Endothelial cell of umbilical vein (primary cell): Measurements from ENCODE around the gene CHST8. TPM values are rescaled to one million over a fixed set of nuclear protein-coding genes. Genes with fewer than 3 reads are reported as not detected.

Experiments used
- BruUV-seq: library from RNA; stranded (reverse); fragments of 400-500 nt; replicated peaks from 2 replicates; lab custom pipeline; 2021; lab: Mats Ljungman, UMichigan
- CTCF ChIA-PET: fragments of 300-600, 350-600 bp; sonication (Branson Sonifier 250); formaldehyde crosslinking; loops from one replicate; lab custom pipeline; 2021; ENCODE audit warnings: antibody characterized with exemption, inconsistent platforms; lab: Charles Lee
- POLR2A ChIA-PET: fragments of 300-600, 350-600 bp; sonication (Branson Sonifier 250); formaldehyde crosslinking; loops from one replicate; lab custom pipeline; 2021; ENCODE audit warnings: antibody characterized with exemption, inconsistent platforms; lab: Charles Lee
- DNase-seq: peaks from one replicate; pipeline ENCODE4 v3.0.0-alpha.2; 2011; ENCODE audit warnings: low read depth, low spot score
- FAIRE-seq: peaks from 2 replicates; lab custom pipeline; 2011; peaks lifted over from hg19 to GRCh38; lab: Jason Lieb, UNC
- H2AFZ ChIP-seq: 2 replicates; pipeline ENCODE4 v1.6.0; 2012; ENCODE audit warnings: low read depth, low read length, control low read depth, inconsistent platforms
- H3K27ac ChIP-seq: 2 replicates; pipeline ENCODE4 v1.5.1; 2011; ENCODE audit warnings: low read depth, mild to moderate bottlenecking, control low read depth, low read length, moderate library complexity; ENCODE audit not compliant: insufficient read depth
- H3K27me3 ChIP-seq, 2 experiments: 2 replicates each; pipeline versions ENCODE4 v1.6.0 to v1.6.1; 2011; ENCODE audit warnings: low read length in 2 of 2, mixed read lengths in 1 of 2; ENCODE audit not compliant: control insufficient read depth in 2 of 2, insufficient read depth in 2 of 2
- H3K36me3 ChIP-seq, 2 experiments: 2 replicates in 1 of 2; 3 replicates in 1 of 2; pipeline ENCODE4 v1.5.1; 2011; ENCODE audit warnings: low read length in 2 of 2, mild to moderate bottlenecking in 1 of 2, moderate library complexity in 1 of 2; ENCODE audit not compliant: control insufficient read depth in 2 of 2, insufficient read depth in 2 of 2; ENCODE audit errors: extremely low read depth in 1 of 2
- H3K4me1 ChIP-seq: 3 replicates; pipeline ENCODE4 v1.5.1; 2011; ENCODE audit warnings: mild to moderate bottlenecking, low read length; ENCODE audit not compliant: control insufficient read depth, insufficient read depth; ENCODE audit errors: extremely low read depth
- H3K4me2 ChIP-seq: 2 replicates; pipeline ENCODE4 v1.6.1; 2011; ENCODE audit warnings: low read length, control low read depth, mixed read lengths; ENCODE audit not compliant: insufficient read depth
- H3K4me3 ChIP-seq, 3 experiments: fragments of 200-600 bp in 1 of 3; sonication (generic), shearing (Covaris generic) in 1 of 3; replicated peaks in 1 of 3; 2 replicates each; pipeline ENCODE4 v1.5.1; 2011 to 2016; ENCODE audit warnings: control low read depth in 3 of 3, low read length in 3 of 3, mild to moderate bottlenecking in 2 of 3, inconsistent platforms in 1 of 3, low read depth in 1 of 3, moderate library complexity in 1 of 3; ENCODE audit not compliant: insufficient read depth in 1 of 3
- H3K79me2 ChIP-seq: 2 replicates; pipeline ENCODE4 v1.6.0; 2012; ENCODE audit warnings: low read length, inconsistent platforms; ENCODE audit not compliant: control insufficient read depth, insufficient read depth
- H3K9ac ChIP-seq: replicated peaks from 2 replicates; pipeline ENCODE3; 2011; ENCODE audit warnings: low read length, control low read depth; ENCODE audit not compliant: insufficient read depth; ENCODE audit errors: extremely low read depth
- H3K9me1 ChIP-seq: replicated peaks from 3 replicates; pipeline ENCODE4 v1.6.0; 2011; ENCODE audit warnings: mild to moderate bottlenecking, low read length; ENCODE audit not compliant: control insufficient read depth, insufficient read depth; ENCODE audit errors: extremely low read depth
- H3K9me3 ChIP-seq: replicated peaks from 2 replicates; pipeline ENCODE4 v1.5.1; 2012; ENCODE audit warnings: low read length, inconsistent platforms; ENCODE audit not compliant: control insufficient read depth, insufficient read depth
- H4K20me1 ChIP-seq: replicated peaks from 2 replicates; pipeline ENCODE3; 2011; ENCODE audit warnings: mild to moderate bottlenecking, low read length; ENCODE audit not compliant: control insufficient read depth, insufficient read depth; ENCODE audit errors: extremely low read depth
- EZH2 ChIP-seq: IDR thresholded peaks from 2 replicates; pipeline ENCODE4 v1.6.1; 2012; ENCODE audit warnings: borderline replicate concordance, low read depth, mild to moderate bottlenecking, moderate library complexity, low read length, inconsistent platforms; ENCODE audit not compliant: severe bottlenecking
- GATA2 ChIP-seq: IDR thresholded peaks from 2 replicates; pipeline ENCODE4 v1.7.0; 2011; ENCODE audit warnings: low read depth, mild to moderate bottlenecking, moderate library complexity, mixed read lengths, low read length; ENCODE audit not compliant: insufficient read length, insufficient read depth
- JUN ChIP-seq: IDR thresholded peaks from 2 replicates; pipeline ENCODE4 v1.6.1; 2011; ENCODE audit warnings: borderline replicate concordance, low read depth; ENCODE audit not compliant: insufficient read length, insufficient read depth
- POLR2AphosphoS5 ChIP-seq: IDR thresholded peaks from 2 replicates; pipeline ENCODE4 v1.6.1; 2012; ENCODE audit warnings: low read depth, mild to moderate bottlenecking, control low read depth, low read length, moderate library complexity; ENCODE audit not compliant: insufficient read depth
- dilution Hi-C: fragments of 300-500 bp; cut with MboI; formaldehyde crosslinking; loops from one replicate; pipeline ENCODE4 v1.15.0; 2019; ENCODE audit warnings: low sequenced_read_pairs; ENCODE audit not compliant: extremely low pct_ligation_motif_present
- intact Hi-C: fragments of 100-400 bp; cut with micrococcal nuclease; formaldehyde crosslinking; loops from one replicate; pipeline ENCODE4 v1.10.0; 2022
- polyA plus RNA-seq, 4 experiments: library from polyadenylated mRNA; depleted of rRNA in 3 of 4; stranded (reverse) in 3 of 4; unstranded in 1 of 4; fragments of >200 nt; gene quantifications; 2 replicates each; pipeline versions ENCODE4 v1.2.1 to v1.2.3, GENCODE V29; 2011 to 2012; ENCODE audit warnings: missing spikeins in 1 of 4
- total RNA-seq: library from RNA; stranded (reverse); gene quantifications from 2 replicates; pipeline ENCODE4 v1.2.3, GENCODE V29; 2021
- TF ChIP-seq, protein P1 (sequence below), 2 donors: IDR thresholded peaks; 1 replicate in 1 of 2; 2 replicates in 1 of 2; pipeline ENCODE4 v1.5.1; 2011; ENCODE audit warnings: low read length in 2 of 2, mild to moderate bottlenecking in 2 of 2, moderate library complexity in 2 of 2, control low read depth in 1 of 2, inconsistent platforms in 1 of 2, low read depth in 1 of 2; ENCODE audit not compliant: insufficient read depth in 1 of 2; ENCODE audit errors: extremely low read depth in 1 of 2
- TF ChIP-seq, protein P2 (sequence below): IDR thresholded peaks from 2 replicates; pipeline ENCODE4 v1.6.1; 2011; ENCODE audit not compliant: insufficient read depth, insufficient read length

Gene CHST8
- total and polyA plus RNA-seq, 2 donors (not counting 3 experiments of a cell fraction or from before 2014, with no cell fraction given): not detected

DNA sequence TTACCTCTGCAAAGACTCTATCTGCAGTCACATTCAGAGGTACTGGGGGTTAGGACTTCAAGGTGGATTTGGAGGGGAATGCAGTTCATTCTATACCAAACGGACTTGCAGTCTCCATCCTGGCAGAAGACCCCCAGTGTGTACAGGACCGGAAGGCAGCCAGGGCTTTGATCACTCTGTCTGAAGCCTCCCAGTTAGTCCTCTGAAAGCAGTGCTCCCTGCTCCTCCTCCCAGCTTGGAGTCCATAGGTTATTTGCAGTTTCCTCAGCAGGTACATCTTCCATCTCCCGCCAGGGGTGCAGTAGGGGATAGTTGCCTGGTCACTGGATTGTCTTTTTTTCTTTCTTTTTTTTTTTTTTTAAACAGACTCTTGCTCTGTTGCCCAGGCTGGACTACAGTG is 96.1 kb downstream of the CHST8 start:
- no peak overlapping the region for H3K9ac ChIP-seq
- ChIA-PET POLR2A (no interaction called here), CTCF (no interaction called here)
- no peak overlapping the region for H3K4me3 ChIP-seq
- DNase-seq: no peak
- H4K20me1 ChIP-seq: no peaks in the 10 kb centered on the region
- H3K4me2 ChIP-seq: no peak overlapping the region
- no peaks in the 10 kb centered on the region for H3K4me1 ChIP-seq
- no peak overlapping the region for H3K27ac ChIP-seq
- no TSS peak for BruUV-seq
- no peaks in the 10 kb centered on the region for H3K36me3 ChIP-seq
- FAIRE-seq: no peak
- no peaks in the 10 kb centered on the region for H3K9me1 ChIP-seq
- dilution Hi-C loops (no loop called here), intact Hi-C loops (no loop called here)
- H3K9me3 ChIP-seq: no peaks in the 10 kb centered on the region
- no peaks in the 10 kb centered on the region for H3K27me3 ChIP-seq
- TF ChIP-seq, protein P1, sequence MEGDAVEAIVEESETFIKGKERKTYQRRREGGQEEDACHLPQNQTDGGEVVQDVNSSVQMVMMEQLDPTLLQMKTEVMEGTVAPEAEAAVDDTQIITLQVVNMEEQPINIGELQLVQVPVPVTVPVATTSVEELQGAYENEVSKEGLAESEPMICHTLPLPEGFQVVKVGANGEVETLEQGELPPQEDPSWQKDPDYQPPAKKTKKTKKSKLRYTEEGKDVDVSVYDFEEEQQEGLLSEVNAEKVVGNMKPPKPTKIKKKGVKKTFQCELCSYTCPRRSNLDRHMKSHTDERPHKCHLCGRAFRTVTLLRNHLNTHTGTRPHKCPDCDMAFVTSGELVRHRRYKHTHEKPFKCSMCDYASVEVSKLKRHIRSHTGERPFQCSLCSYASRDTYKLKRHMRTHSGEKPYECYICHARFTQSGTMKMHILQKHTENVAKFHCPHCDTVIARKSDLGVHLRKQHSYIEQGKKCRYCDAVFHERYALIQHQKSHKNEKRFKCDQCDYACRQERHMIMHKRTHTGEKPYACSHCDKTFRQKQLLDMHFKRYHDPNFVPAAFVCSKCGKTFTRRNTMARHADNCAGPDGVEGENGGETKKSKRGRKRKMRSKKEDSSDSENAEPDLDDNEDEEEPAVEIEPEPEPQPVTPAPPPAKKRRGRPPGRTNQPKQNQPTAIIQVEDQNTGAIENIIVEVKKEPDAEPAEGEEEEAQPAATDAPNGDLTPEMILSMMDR (IDR thresholded peaks at IDR 0.05; ENCODE audit: extremely low read depth in 1 of 2, insufficient read depth in 1 of 2, low read depth in 1 of 2, low read length in 2 of 2): no peak
- TF ChIP-seq, protein P2, sequence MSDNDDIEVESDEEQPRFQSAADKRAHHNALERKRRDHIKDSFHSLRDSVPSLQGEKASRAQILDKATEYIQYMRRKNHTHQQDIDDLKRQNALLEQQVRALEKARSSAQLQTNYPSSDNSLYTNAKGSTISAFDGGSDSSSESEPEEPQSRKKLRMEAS: no peak
- TF ChIP-seq POLR2AphosphoS5: no peak
- no peak for TF ChIP-seq JUN
- no peak for TF ChIP-seq EZH2
- TF ChIP-seq GATA2: no peak
- no peak overlapping the region for H2AFZ ChIP-seq
- H3K79me2 ChIP-seq: no peaks in the 10 kb centered on the region
